Activated CD8-positive, alpha-beta memory T cell treated with anti-CD3 and anti-CD28 coated beads, Interleukin-2, amount 10 ng/mL, durations not matched to agents 7 days and 5 days (primary cell): ENCODE data around the gene CNOT6. TPM values are rescaled to one million over a fixed set of nuclear protein-coding genes. Genes with fewer than 3 reads are reported as not detected.

Source experiments
- ATAC-seq: fragments of 150-1000 bp; cut with Tn5 transposase; one replicate; pipeline ENCODE4 v1.10.0; 2021; ENCODE audit warnings: moderate library complexity
- CTCF ChIA-PET: fragments of 350-600 bp; sonication (Branson Sonifier 250); formaldehyde crosslinking; loops from one replicate; lab custom pipeline; 2021; ENCODE audit warnings: antibody characterized with exemption; lab: Charles Lee
- DNase-seq: peaks from one replicate; pipeline ENCODE4 v3.0.0-alpha.2; 2020
- H3K27ac Mint-ChIP-seq: one replicate; pipeline ENCODE4 v1.8.0; 2021; ENCODE audit warnings: mild to moderate bottlenecking, mixed read lengths
- H3K27me3 Mint-ChIP-seq: one replicate; pipeline ENCODE4 v1.8.0; 2021; ENCODE audit warnings: mixed read lengths
- H3K36me3 Mint-ChIP-seq: one replicate; pipeline ENCODE4 v1.8.0; 2021; ENCODE audit warnings: mild to moderate bottlenecking, mixed read lengths
- H3K4me1 Mint-ChIP-seq: one replicate; pipeline ENCODE4 v1.8.0; 2021; ENCODE audit warnings: mixed read lengths
- H3K4me3 Mint-ChIP-seq: one replicate; pipeline ENCODE4 v1.8.0; 2021; ENCODE audit warnings: mild to moderate bottlenecking, moderate library complexity, mixed read lengths
- H3K9me3 Mint-ChIP-seq: one replicate; pipeline ENCODE4 v1.8.0; 2022; ENCODE audit warnings: low read depth, mixed read lengths
- total RNA-seq, 2 experiments: library from RNA; stranded (reverse); gene quantifications; one replicate each; pipeline ENCODE4 v1.2.3, GENCODE V29; 2021

The CNOT6 gene
- total RNA-seq, 2 experiments from 2014 or later: 39.7 to 44.4 TPM

DNA sequence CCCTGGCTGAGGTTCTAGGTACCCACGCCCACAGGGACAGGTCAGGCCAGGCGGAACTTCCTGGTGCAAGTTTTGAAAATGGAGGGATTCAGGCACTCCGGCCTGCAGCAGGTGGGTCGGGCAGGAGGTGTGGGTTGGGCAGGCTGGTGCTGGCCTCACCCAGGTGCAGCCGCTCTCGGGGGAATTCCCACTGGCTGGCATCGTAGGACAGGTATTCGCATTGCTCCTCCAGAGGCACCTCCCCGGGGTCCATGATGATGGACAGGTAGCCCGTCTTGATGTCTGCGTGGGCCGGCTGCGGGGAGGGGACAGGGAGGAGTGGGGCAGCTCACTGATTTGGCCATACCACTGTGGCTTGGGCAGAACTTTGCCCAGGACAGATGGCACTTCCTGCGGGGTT, 125.8 kb downstream of the CNOT6 start:
- Mint-ChIP-seq H3K36me3 (no peaks in the 10 kb centered on the region), H3K4me1 (peaks cover 3% of the 10 kb centered on the region), H3K27me3 (no peaks in the 10 kb centered on the region), H3K9me3 (no peaks in the 10 kb centered on the region), H3K27ac (no peak overlapping the region), H3K4me3 (no peak overlapping the region)
- ATAC-seq: no peak
- no peak for DNase-seq
- CTCF ChIA-PET: no interaction called here

- CTCF ChIA-PET: interaction anchor here (0.6 kb wide), 1 partner anchor 534 kb away, joined by 3 read pairs; no protein-coding TSS in a partner anchor
- Mint-ChIP-seq H3K27ac (no peak overlapping the region), H3K27me3 (no peaks in the 10 kb centered on the region), H3K4me1 (peaks cover 3% of the 10 kb centered on the region), H3K9me3 (no peaks in the 10 kb centered on the region), H3K36me3 (no peaks in the 10 kb centered on the region), H3K4me3 (no peak overlapping the region)
- DNase-seq (no peak), ATAC-seq (no peak)
Measured at GRCh38 chr5:180621311-180621710, 127.1 kb downstream of the CNOT6 start.

DNA sequence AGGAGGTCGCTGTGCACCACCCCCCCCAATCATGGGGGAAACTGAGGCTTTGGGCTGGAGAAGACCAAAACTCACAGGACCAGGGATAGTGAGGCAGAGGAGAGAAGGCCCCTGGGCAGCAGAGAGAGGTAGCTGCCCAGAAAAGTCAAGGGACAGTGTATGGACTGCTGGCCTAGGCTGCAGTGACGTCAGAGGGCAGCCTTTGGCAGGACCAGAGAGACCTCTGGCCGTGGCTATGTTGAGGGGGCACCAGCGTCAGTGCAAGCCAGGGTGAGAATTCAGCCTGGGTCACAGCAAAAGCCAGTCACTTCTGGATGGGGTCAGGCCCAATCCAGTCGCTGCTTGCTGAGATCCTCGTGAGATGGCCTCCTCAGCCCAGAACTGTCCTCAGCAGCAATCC, 128.7 kb downstream of the CNOT6 start:
- H3K9me3 Mint-ChIP-seq: no peaks in the 10 kb centered on the region
- no peaks in the 10 kb centered on the region for H3K27me3 Mint-ChIP-seq
- no peak overlapping the region for H3K4me3 Mint-ChIP-seq
- CTCF ChIA-PET: no interaction called here
- ATAC-seq: no peak
- H3K36me3 Mint-ChIP-seq: no peaks in the 10 kb centered on the region
- peaks cover 3% of the 10 kb centered on the region for H3K4me1 Mint-ChIP-seq
- no peak overlapping the region for H3K27ac Mint-ChIP-seq
- no peak for DNase-seq

- no peaks in the 10 kb centered on the region for H3K36me3 Mint-ChIP-seq
- no peak overlapping the region for H3K4me3 Mint-ChIP-seq
- DNase-seq (no peak), ATAC-seq (no peak)
- no peaks in the 10 kb centered on the region for H3K9me3 Mint-ChIP-seq
- no peaks in the 10 kb centered on the region for H3K27me3 Mint-ChIP-seq
- CTCF ChIA-PET: no interaction called here
- H3K27ac Mint-ChIP-seq: no peak overlapping the region
- H3K4me1 Mint-ChIP-seq: peaks cover 3% of the 10 kb centered on the region
Measured at GRCh38 chr5:180623411-180623834, 129.2 kb downstream of the CNOT6 start.

- no peak for ATAC-seq
- CTCF ChIA-PET: no interaction called here
Measured at GRCh38 chr5:180623844-180624243, 129.7 kb downstream of the CNOT6 start.

DNA sequence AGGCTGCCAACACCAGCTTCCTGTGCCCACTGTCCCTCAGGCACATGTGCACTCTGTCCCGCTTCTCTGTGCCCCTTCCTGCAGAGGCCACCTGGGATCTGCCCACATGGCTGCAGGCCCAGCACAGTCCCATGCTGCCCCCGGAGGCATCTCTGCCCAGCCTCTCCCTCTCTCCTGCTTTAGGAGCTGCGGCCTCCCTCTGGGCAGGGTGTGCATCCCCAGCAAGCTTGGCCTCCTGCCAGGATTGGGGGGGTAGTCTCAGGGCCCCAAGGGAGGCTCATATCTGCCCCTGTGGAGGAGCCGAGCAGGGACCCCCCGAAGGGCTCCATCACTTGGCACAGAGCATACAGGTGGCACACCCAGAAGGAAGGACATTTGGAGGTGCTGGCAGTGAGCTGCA, 130.4 kb downstream of the CNOT6 start:
- Mint-ChIP-seq H3K4me3 (no peak overlapping the region), H3K9me3 (no peaks in the 10 kb centered on the region), H3K4me1 (peaks cover 3% of the 10 kb centered on the region), H3K36me3 (no peaks in the 10 kb centered on the region), H3K27me3 (no peaks in the 10 kb centered on the region), H3K27ac (no peak overlapping the region)
- no peak for DNase-seq
- ATAC-seq: no peak
- CTCF ChIA-PET: no interaction called here

More at GRCh38 chr5:180623844-180624243, 129.7 kb downstream of the CNOT6 start:
- no peak overlapping the region for H3K27ac Mint-ChIP-seq
- no peaks in the 10 kb centered on the region for H3K27me3 Mint-ChIP-seq
- no peaks in the 10 kb centered on the region for H3K36me3 Mint-ChIP-seq
- H3K9me3 Mint-ChIP-seq: no peaks in the 10 kb centered on the region
- no peak overlapping the region for H3K4me3 Mint-ChIP-seq
- DNase-seq: no peak
- peaks cover 3% of the 10 kb centered on the region for H3K4me1 Mint-ChIP-seq

GRCh38 chr5:180625125-180625790, 131.1 kb downstream of the CNOT6 start:
- CTCF ChIA-PET: no interaction called here
- no peak overlapping the region for H3K27ac Mint-ChIP-seq
- H3K4me3 Mint-ChIP-seq: no peak overlapping the region
- peaks cover 3% of the 10 kb centered on the region for H3K4me1 Mint-ChIP-seq
- DNase-seq (no peak), ATAC-seq (no peak)
- no peaks in the 10 kb centered on the region for H3K27me3 Mint-ChIP-seq
- no peaks in the 10 kb centered on the region for H3K9me3 Mint-ChIP-seq
- no peaks in the 10 kb centered on the region for H3K36me3 Mint-ChIP-seq

DNA sequence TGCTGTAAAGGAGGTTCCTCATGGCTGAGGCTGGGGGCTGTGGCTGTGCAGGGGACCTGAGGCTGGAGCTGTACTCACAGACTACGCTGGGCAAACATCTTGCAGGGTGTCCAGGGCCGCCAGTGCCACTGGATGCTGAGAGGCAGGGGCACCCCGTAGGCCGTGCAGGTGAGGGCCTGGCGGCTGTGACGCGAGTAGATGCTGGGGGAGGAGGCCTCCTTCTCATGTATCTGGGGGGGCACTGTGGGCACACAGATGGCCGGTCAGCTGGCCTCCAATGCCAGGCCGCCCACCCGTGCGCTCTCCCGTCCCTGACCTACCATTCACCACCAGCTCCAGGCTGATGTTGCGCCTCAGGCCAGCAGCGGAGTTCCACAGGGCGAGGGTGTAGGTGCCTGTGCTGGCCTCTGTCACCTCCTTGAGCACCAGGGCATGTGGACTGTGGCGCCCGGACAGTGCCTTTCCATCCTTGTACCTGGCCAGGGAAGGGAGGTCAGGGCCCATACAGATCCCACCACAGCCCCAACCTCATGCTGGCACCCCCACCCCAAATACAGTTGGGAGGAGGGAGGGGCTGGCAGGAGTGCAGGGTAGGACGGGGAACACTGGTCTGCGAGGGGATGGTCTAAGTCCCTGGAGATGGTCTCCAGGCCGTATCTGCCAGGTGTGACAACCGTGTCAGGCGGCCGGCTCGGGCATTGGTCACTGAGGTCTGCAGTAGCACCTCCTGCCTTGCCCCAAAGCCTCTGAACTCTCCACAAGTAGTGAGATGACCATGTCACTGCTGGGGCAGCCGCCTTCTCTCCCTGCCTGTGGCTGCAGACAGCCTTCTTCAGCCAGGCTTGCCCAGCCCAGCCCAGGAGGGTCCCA, 131.8 kb downstream of the CNOT6 start:
- H3K9me3 Mint-ChIP-seq: no peaks in the 10 kb centered on the region
- H3K27ac Mint-ChIP-seq: no peak overlapping the region
- H3K36me3 Mint-ChIP-seq: no peaks in the 10 kb centered on the region
- no peak overlapping the region for H3K4me3 Mint-ChIP-seq
- no peaks in the 10 kb centered on the region for H3K27me3 Mint-ChIP-seq
- CTCF ChIA-PET: no interaction called here
- DNase-seq: no peak
- peaks cover 3% of the 10 kb centered on the region for H3K4me1 Mint-ChIP-seq
- ATAC-seq: no peak

GRCh38 chr5:180626661-180627385, 132.6 kb downstream of the CNOT6 start:
- Mint-ChIP-seq H3K4me1 (peaks cover 3% of the 10 kb centered on the region), H3K4me3 (no peak overlapping the region), H3K9me3 (no peaks in the 10 kb centered on the region), H3K27me3 (no peaks in the 10 kb centered on the region), H3K27ac (no peak overlapping the region), H3K36me3 (no peaks in the 10 kb centered on the region)
- ATAC-seq: no peak
- no peak for DNase-seq
- CTCF ChIA-PET: no interaction called here

DNA sequence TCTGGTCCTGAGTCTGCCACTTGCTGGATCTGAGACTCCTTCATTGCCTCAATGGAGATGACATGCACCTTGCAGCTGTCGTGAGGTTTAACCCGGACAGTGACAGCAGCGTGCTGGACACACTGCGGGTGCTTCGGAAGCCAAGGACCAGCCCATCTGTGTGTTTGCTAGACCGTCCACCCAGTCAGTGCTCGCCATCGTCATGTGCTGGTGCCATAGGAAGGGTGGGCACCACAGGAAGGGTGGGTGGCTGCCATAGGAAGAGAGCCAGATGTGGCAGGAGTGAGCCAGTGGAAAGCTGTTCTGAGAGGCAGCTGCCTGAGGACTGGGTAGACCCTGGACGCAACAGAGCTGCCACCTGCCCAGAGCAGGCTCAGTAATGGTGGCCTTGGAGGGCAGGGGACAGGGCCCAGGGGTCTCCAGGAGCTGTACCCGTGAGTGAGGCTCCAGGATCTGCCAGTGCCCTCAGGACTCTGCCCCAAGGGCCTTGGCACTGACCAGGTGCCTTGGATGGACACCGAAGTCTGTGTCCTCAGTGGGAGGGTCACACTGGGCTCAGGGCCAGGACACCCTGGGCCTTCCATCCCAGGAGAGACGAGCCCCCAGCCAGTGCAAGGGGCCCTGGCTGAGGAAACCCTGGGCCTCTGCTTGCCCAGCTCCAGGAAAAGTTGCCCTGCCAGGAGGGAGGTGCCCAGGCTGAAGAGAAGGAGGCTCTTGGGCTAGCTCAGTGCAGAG, 133.4 kb downstream of the CNOT6 start:
- H3K9me3 Mint-ChIP-seq: no peaks in the 10 kb centered on the region
- no peak overlapping the region for H3K27ac Mint-ChIP-seq
- CTCF ChIA-PET: interaction anchor here (1.5 kb wide), 1 partner anchor 21 kb away, joined by 4 read pairs; no protein-coding TSS in a partner anchor
- H3K27me3 Mint-ChIP-seq: no peaks in the 10 kb centered on the region
- no peak overlapping the region for H3K4me3 Mint-ChIP-seq
- no peak for DNase-seq
- peaks cover 3% of the 10 kb centered on the region for H3K4me1 Mint-ChIP-seq
- ATAC-seq: no peak
- no peaks in the 10 kb centered on the region for H3K36me3 Mint-ChIP-seq
